Nephron progenitor cell (in vitro differentiated cells): ENCODE data around the gene LRBA.
"Not testable (repeated sequence)": the region's sequence is repeated elsewhere in the genome, so short reads cannot be mapped to it uniquely, and the experiment has no call there.

ENCODE experiments used
- DNase-seq: peaks from one replicate; pipeline ENCODE4 v3.0.0; 2021
- H3K27ac Mint-ChIP-seq: 2 replicates; pipeline ENCODE4 v1.8.0; 2021; ENCODE audit warnings: mild to moderate bottlenecking, moderate library complexity, mixed read lengths
- H3K27me3 Mint-ChIP-seq: 2 replicates; pipeline ENCODE4 v1.8.0; 2021; ENCODE audit warnings: mild to moderate bottlenecking, low read depth, mixed read lengths; ENCODE audit not compliant: poor library complexity
- H3K36me3 Mint-ChIP-seq: 2 replicates; pipeline ENCODE4 v1.8.0; 2021; ENCODE audit warnings: low read depth, mixed read lengths
- H3K4me1 Mint-ChIP-seq: 2 replicates; pipeline ENCODE4 v1.8.0; 2021; ENCODE audit warnings: mixed read lengths
- H3K4me3 Mint-ChIP-seq: 2 replicates; pipeline ENCODE4 v1.8.0; 2021; ENCODE audit warnings: mild to moderate bottlenecking, moderate library complexity, mixed read lengths
- H3K9me3 Mint-ChIP-seq: 2 replicates; pipeline ENCODE4 v1.8.0; 2021; ENCODE audit warnings: mild to moderate bottlenecking, moderate library complexity, mixed read lengths
- TF ChIP-seq, protein P1 (sequence below): fragments of 200-600 bp; sonication (generic); IDR thresholded peaks from 2 replicates; pipeline ENCODE4 v1.5.0; 2021; ENCODE audit warnings: antibody characterized with exemption

Gene LRBA

DNA sequence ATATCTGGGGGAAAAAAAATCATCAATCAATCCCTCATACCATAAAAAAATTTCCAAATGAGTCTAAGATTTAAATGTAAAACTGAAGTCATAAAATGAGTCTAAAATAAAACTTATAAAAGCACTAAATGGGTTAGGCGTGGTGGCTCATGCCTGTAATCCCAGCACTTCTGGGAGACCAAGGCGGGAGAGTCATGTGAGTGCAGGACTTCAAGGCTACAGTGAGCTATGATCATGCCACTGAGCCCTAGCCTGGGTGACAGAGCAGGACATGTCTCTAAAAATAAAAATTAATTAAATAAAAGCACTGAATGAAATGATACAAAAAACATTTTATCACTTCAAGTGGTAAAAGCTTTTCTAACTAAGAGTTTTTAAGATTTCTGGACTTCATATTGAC is 83.3 kb downstream of the LRBA start:
- DNase-seq = no peak
- H3K36me3 Mint-ChIP-seq = peaks cover 12% of the 10 kb centered on the region
- H3K4me3 Mint-ChIP-seq = no peak overlapping the region
- H3K4me1 Mint-ChIP-seq = no peaks in the 10 kb centered on the region
- TF ChIP-seq, protein P1, sequence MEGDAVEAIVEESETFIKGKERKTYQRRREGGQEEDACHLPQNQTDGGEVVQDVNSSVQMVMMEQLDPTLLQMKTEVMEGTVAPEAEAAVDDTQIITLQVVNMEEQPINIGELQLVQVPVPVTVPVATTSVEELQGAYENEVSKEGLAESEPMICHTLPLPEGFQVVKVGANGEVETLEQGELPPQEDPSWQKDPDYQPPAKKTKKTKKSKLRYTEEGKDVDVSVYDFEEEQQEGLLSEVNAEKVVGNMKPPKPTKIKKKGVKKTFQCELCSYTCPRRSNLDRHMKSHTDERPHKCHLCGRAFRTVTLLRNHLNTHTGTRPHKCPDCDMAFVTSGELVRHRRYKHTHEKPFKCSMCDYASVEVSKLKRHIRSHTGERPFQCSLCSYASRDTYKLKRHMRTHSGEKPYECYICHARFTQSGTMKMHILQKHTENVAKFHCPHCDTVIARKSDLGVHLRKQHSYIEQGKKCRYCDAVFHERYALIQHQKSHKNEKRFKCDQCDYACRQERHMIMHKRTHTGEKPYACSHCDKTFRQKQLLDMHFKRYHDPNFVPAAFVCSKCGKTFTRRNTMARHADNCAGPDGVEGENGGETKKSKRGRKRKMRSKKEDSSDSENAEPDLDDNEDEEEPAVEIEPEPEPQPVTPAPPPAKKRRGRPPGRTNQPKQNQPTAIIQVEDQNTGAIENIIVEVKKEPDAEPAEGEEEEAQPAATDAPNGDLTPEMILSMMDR = no peak
- no peaks in the 10 kb centered on the region for H3K27me3 Mint-ChIP-seq
- no peaks in the 10 kb centered on the region for H3K9me3 Mint-ChIP-seq
- no peak overlapping the region for H3K27ac Mint-ChIP-seq

- Mint-ChIP-seq H3K4me3 (no peak overlapping the region), H3K4me1 (no peaks in the 10 kb centered on the region), H3K27ac (no peak overlapping the region), H3K36me3 (peaks cover 18% of the 10 kb centered on the region), H3K27me3 (no peaks in the 10 kb centered on the region), H3K9me3 (no peaks in the 10 kb centered on the region)
- DNase-seq = no peak
- TF ChIP-seq, protein P1 = no peak
These were observed 84.1 kb downstream of the LRBA start for GRCh38 chr4:150931005-150931404.

DNA sequence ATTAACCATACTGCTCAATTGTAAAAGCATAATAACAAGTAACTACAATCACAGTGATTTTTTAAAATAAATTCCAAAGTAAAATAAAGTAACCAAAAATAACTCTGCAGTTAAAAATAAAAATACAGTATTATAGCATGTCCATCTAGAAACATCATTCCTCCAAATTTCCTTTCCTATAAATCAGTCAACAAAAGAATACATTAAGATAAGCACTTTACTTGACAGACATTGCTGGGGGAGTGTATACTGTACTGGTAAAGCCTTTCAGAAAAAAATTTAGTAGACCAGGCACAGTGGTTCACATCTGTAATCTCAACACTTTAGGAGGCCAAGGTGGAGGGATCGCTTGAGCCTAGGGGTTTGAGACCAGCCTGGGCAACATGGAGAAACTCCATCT is 91.1 kb downstream of the LRBA start:
- TF ChIP-seq, protein P1 = no peak
- H3K9me3 Mint-ChIP-seq = no peaks in the 10 kb centered on the region
- H3K36me3 Mint-ChIP-seq = peaks cover 17% of the 10 kb centered on the region
- DNase-seq = no peak
- H3K4me3 Mint-ChIP-seq = no peak overlapping the region
- H3K27me3 Mint-ChIP-seq = no peaks in the 10 kb centered on the region
- H3K4me1 Mint-ChIP-seq = no peaks in the 10 kb centered on the region
- H3K27ac Mint-ChIP-seq = no peak overlapping the region

- H3K9me3 Mint-ChIP-seq, H3K4me1 Mint-ChIP-seq, DNase-seq, H3K4me3 Mint-ChIP-seq, H3K27ac Mint-ChIP-seq, H3K27me3 Mint-ChIP-seq: not testable (repeated sequence)
- peaks cover 14% of the 10 kb centered on the region for H3K36me3 Mint-ChIP-seq
These were observed 93.6 kb downstream of the LRBA start for GRCh38 chr4:150921486-150921885.

DNA sequence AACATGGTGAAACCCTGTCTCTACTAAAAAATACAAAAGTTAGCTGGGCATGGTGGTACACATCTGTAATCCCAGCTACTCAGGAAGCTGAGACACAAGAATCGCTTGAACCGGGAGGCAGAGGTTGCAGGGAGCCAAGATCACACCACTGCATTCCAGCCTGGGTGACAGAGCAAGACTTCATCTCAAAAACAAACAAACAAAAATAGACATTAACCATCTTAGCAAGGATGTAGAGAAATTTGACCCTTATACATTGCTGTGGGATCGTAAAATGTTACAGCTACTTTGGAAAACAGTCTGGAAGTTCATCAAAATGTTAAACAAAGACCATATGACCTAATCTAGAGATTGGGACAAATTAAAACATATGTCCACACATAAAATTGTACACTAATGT is 96.5 kb downstream of the LRBA start:
- not testable (repeated sequence) for DNase-seq, H3K9me3 Mint-ChIP-seq, H3K27me3 Mint-ChIP-seq, H3K4me3 Mint-ChIP-seq, H3K27ac Mint-ChIP-seq, H3K4me1 Mint-ChIP-seq
- peaks cover 16% of the 10 kb centered on the region for H3K36me3 Mint-ChIP-seq

- H3K36me3 Mint-ChIP-seq = peaks cover 60% of the 10 kb centered on the region
- peaks cover 18% of the 10 kb centered on the region for H3K9me3 Mint-ChIP-seq
- H3K27me3 Mint-ChIP-seq = no peaks in the 10 kb centered on the region
- DNase-seq = no peak
- H3K4me1 Mint-ChIP-seq = peaks cover 8% of the 10 kb centered on the region
- no peak overlapping the region for H3K27ac Mint-ChIP-seq
- no peak overlapping the region for H3K4me3 Mint-ChIP-seq
- TF ChIP-seq, protein P1 = no peak
These were observed 103.8 kb downstream of the LRBA start for GRCh38 chr4:150911326-150911725.

- Mint-ChIP-seq H3K27ac (no peak overlapping the region), H3K27me3 (no peaks in the 10 kb centered on the region), H3K4me3 (no peak overlapping the region), H3K9me3 (peaks cover 18% of the 10 kb centered on the region), H3K36me3 (peaks cover 72% of the 10 kb centered on the region), H3K4me1 (peaks cover 9% of the 10 kb centered on the region)
- DNase-seq = no peak
- TF ChIP-seq, protein P1 = no peak
These were observed 106.0 kb downstream of the LRBA start for GRCh38 chr4:150909116-150909515.
